Natural killer cell (primary cell): Measurements from ENCODE around the gene SLC49A3. TPM values are rescaled to one million over a fixed set of nuclear protein-coding genes. Genes with fewer than 3 reads are reported as not detected.

Source experiments
- ATAC-seq, 3 donors: fragments of 150-1000 bp in 2 of 3; fragments of 200-7000 bp in 1 of 3; cut with Tn5 transposase; 1 replicate in 1 of 3; 2 replicates in 2 of 3; pipeline ENCODE4 v1.10.0; 2021; ENCODE audit warnings: mild to moderate bottlenecking in 2 of 3, moderate library complexity in 2 of 3
- DNase-seq, 2 donors: peaks; one replicate each; pipeline versions ENCODE4 v3.0.0 to v3.0.0-alpha.2; 2013 to 2021; ENCODE audit warnings: mixed read lengths in 1 of 2
- H3K27ac ChIP-seq: one replicate; pipeline ENCODE4 v1.5.1; 2013; ENCODE audit warnings: mild to moderate bottlenecking, low read length
- H3K27me3 ChIP-seq: one replicate; pipeline ENCODE4 v1.6.1; 2013; ENCODE audit warnings: low read length; ENCODE audit not compliant: control insufficient read depth, insufficient read depth
- H3K36me3 ChIP-seq: one replicate; pipeline ENCODE4 v1.6.1; 2013; ENCODE audit warnings: low read length; ENCODE audit not compliant: control insufficient read depth, insufficient read depth
- H3K4me1 ChIP-seq: one replicate; pipeline ENCODE4 v1.6.1; 2013; ENCODE audit warnings: low read length; ENCODE audit not compliant: control insufficient read depth, insufficient read depth
- H3K4me3 ChIP-seq: one replicate; pipeline ENCODE4 v1.5.1; 2013; ENCODE audit warnings: low read length
- H3K9me3 ChIP-seq: one replicate; pipeline ENCODE4 v1.6.1; 2013; ENCODE audit warnings: low read length; ENCODE audit not compliant: control insufficient read depth, insufficient read depth
- H3K27ac Mint-ChIP-seq, 2 donors: one replicate each; pipeline ENCODE4 v1.8.0; 2022; ENCODE audit warnings: mild to moderate bottlenecking in 2 of 2, mixed read lengths in 2 of 2, moderate library complexity in 1 of 2
- H3K27me3 Mint-ChIP-seq, 2 donors: one replicate each; pipeline ENCODE4 v1.8.0; 2022; ENCODE audit warnings: low read depth in 2 of 2, mixed read lengths in 2 of 2
- H3K36me3 Mint-ChIP-seq: one replicate; pipeline ENCODE4 v1.8.0; 2022; ENCODE audit warnings: mixed read lengths
- H3K4me1 Mint-ChIP-seq, 2 donors: one replicate each; pipeline ENCODE4 v1.8.0; 2022; ENCODE audit warnings: mixed read lengths in 2 of 2
- H3K4me3 Mint-ChIP-seq: one replicate; pipeline ENCODE4 v1.8.0; 2022; ENCODE audit warnings: mild to moderate bottlenecking, moderate library complexity, mixed read lengths
- H3K9me3 Mint-ChIP-seq, 2 donors: one replicate each; pipeline ENCODE4 v1.8.0; 2022; ENCODE audit warnings: mixed read lengths in 2 of 2
- CTCF ChIP-seq: fragments of 200-600 bp; IDR thresholded peaks from one replicate; pipeline ENCODE4 v1.8.0; 2022; ENCODE audit warnings: antibody characterized with exemption
- WGBS: methylation state at CpG from one replicate; pipeline ENCODE4 v1.1.7; 2013; ENCODE audit warnings: missing lambda C conversion rate; ENCODE audit not compliant: insufficient coverage; 5-methylcytosine and 5-hydroxymethylcytosine counted together
- intact Hi-C: fragments of 100-400 bp; cut with micrococcal nuclease; formaldehyde crosslinking; loops from one replicate; pipeline ENCODE4 v1.14.2; 2022
- total RNA-seq, 4 donors: library from RNA; stranded (reverse); fragments of 120-200 nt in 1 of 4; gene quantifications; one replicate each; pipeline versions ENCODE4 v1.2.3 to v1.2.4, GENCODE V29; 2013 to 2022

SLC49A3 gene
- total RNA-seq, 3 donors from 2014 or later (not counting 1 experiment from before 2014, with no cell fraction given), result 10.0 to 14.9 (median 10.4) TPM

- peak in 2 of 3 donors; percentile 22 to 59 for ATAC-seq
Measured at GRCh38 chr4:687048-687970, 1.6 kb downstream of the SLC49A3 start.

GRCh38 chr4:686413-687040, 2.4 kb downstream of the SLC49A3 start:
- no peaks in the 10 kb centered on the region for H3K9me3 Mint-ChIP-seq
- Histone ChIP-seq H3K27ac (no peak overlapping the region), H3K9me3 (no peaks in the 10 kb centered on the region), H3K4me1 (peaks cover 44% of the 10 kb centered on the region), H3K4me3 (no peak overlapping the region), H3K36me3 (no peaks in the 10 kb centered on the region), H3K27me3 (no peaks in the 10 kb centered on the region)
- TF ChIP-seq CTCF, result no peak
- ATAC-seq (no peak), DNase-seq (no peak)
- intact Hi-C loops, result no loop called here
- no peak overlapping the region for H3K27ac Mint-ChIP-seq
- no peaks in the 10 kb centered on the region for H3K36me3 Mint-ChIP-seq
- H3K27me3 Mint-ChIP-seq, result no peaks in the 10 kb centered on the region
- peaks cover 10 to 32% of the 10 kb centered on the region in 2 donors for H3K4me1 Mint-ChIP-seq
- no peak overlapping the region for H3K4me3 Mint-ChIP-seq
- WGBS, result 92% methylated on average over 31 of the region's 31 CpGs

More at GRCh38 chr4:687048-687970, 1.6 kb downstream of the SLC49A3 start:
- Histone ChIP-seq H3K27ac (peak overlapping the region; percentile 30), H3K36me3 (no peaks in the 10 kb centered on the region), H3K27me3 (no peaks in the 10 kb centered on the region), H3K9me3 (no peaks in the 10 kb centered on the region), H3K4me1 (peaks cover 44% of the 10 kb centered on the region), H3K4me3 (no peak overlapping the region)
- no peaks in the 10 kb centered on the region for H3K9me3 Mint-ChIP-seq
- intact Hi-C loops, result no loop called here
- H3K36me3 Mint-ChIP-seq, result no peaks in the 10 kb centered on the region
- peaks cover 10 to 32% of the 10 kb centered on the region in 2 donors for H3K4me1 Mint-ChIP-seq
- H3K4me3 Mint-ChIP-seq, result peak overlapping the region; percentile 57
- H3K27me3 Mint-ChIP-seq, result no peaks in the 10 kb centered on the region
- DNase-seq, result no peak
- peak overlapping the region in 1 of 2 donors; percentile 82 for H3K27ac Mint-ChIP-seq
- no peak for TF ChIP-seq CTCF
- WGBS, result 92% methylated on average over 38 of the region's 38 CpGs

GRCh38 chr4:685679-686412, 3.1 kb downstream of the SLC49A3 start:
- WGBS, result 92% methylated on average over 37 of the region's 37 CpGs
- Histone ChIP-seq H3K9me3 (no peaks in the 10 kb centered on the region), H3K4me1 (peaks cover 47% of the 10 kb centered on the region), H3K27ac (no peak overlapping the region), H3K36me3 (no peaks in the 10 kb centered on the region), H3K27me3 (no peaks in the 10 kb centered on the region), H3K4me3 (no peak overlapping the region)
- H3K27ac Mint-ChIP-seq, result no peak overlapping the region
- intact Hi-C loops, result no loop called here
- no peak overlapping the region for H3K4me3 Mint-ChIP-seq
- no peak for TF ChIP-seq CTCF
- peaks cover 10 to 33% of the 10 kb centered on the region in 2 donors for H3K4me1 Mint-ChIP-seq
- H3K27me3 Mint-ChIP-seq, result no peaks in the 10 kb centered on the region
- no peaks in the 10 kb centered on the region for H3K9me3 Mint-ChIP-seq
- no peaks in the 10 kb centered on the region for H3K36me3 Mint-ChIP-seq
- ATAC-seq (no peak), DNase-seq (no peak)
